HG03064 (cell line): ENCODE results near the gene SPRR3.

Experiments
- ATAC-seq: cut with Tn5 transposase; IDR thresholded peaks from one replicate; pipeline ENCODE4 v1.9.1; 2021; ENCODE audit warnings: low read depth; ENCODE audit not compliant: unreplicated experiment

Gene SPRR3

GRCh38 chr1:153001382-153001781 lies at the start of gene SPRR3:
Gene SPRR3, plus strand, starts transcription at chr1:153001749. Its CDS starts 1,272 bp downstream, at chr1:153003021.
- ATAC-seq = no peak

- ATAC-seq = no peak
Measured at GRCh38 chr1:152953761-152954160, 47.8 kb upstream of the SPRR3 start.

- ATAC-seq = no peak
Measured at GRCh38 chr1:152954436-152954835, 47.1 kb upstream of the SPRR3 start.

- ATAC-seq = no peak
Measured at GRCh38 chr1:152957561-152957960, 44.0 kb upstream of the SPRR3 start.

- ATAC-seq = no peak
Measured at GRCh38 chr1:152959273-152959672, 42.3 kb upstream of the SPRR3 start.

- ATAC-seq = no peak
Measured at GRCh38 chr1:152959801-152960451, 41.6 kb upstream of the SPRR3 start.

GRCh38 chr1:152960452-152961044 lies 41.0 kb upstream of the SPRR3 start:
- no peak for ATAC-seq

GRCh38 chr1:152961226-152961891 lies 40.2 kb upstream of the SPRR3 start:
- no peak for ATAC-seq

GRCh38 chr1:152962876-152963415 lies 38.6 kb upstream of the SPRR3 start:
- no peak for ATAC-seq

- no peak for ATAC-seq
Measured at GRCh38 chr1:152964536-152964935, 37.0 kb upstream of the SPRR3 start.

- no peak for ATAC-seq
Measured at GRCh38 chr1:152965853-152966252, 35.7 kb upstream of the SPRR3 start.

- ATAC-seq = no peak
Measured at GRCh38 chr1:152967201-152967600, 34.3 kb upstream of the SPRR3 start.

- no peak for ATAC-seq
Measured at GRCh38 chr1:152968248-152968647, 33.3 kb upstream of the SPRR3 start.

GRCh38 chr1:152969036-152969435 lies 32.5 kb upstream of the SPRR3 start:
- no peak for ATAC-seq

GRCh38 chr1:152970495-152970894 lies 31.1 kb upstream of the SPRR3 start, which contains the start of gene SPRR4:
Gene SPRR4, plus strand, starts transcription at chr1:152970648. Its CDS starts 1,243 bp downstream, at chr1:152971891.
- no peak for ATAC-seq

- ATAC-seq = no peak
Measured at GRCh38 chr1:152972196-152972886, 29.2 kb upstream of the SPRR3 start.

GRCh38 chr1:152976688-152977087 lies 24.9 kb upstream of the SPRR3 start:
- no peak for ATAC-seq

GRCh38 chr1:152977614-152978013 lies 23.9 kb upstream of the SPRR3 start:
- no peak for ATAC-seq

- no peak for ATAC-seq
Measured at GRCh38 chr1:152980676-152981075, 20.9 kb upstream of the SPRR3 start.

GRCh38 chr1:152981146-152981871 lies 20.2 kb upstream of the SPRR3 start:
- ATAC-seq = no peak
